Parathyroid adenoma (tissue), 2 donors: Measurements from ENCODE around the gene CDKN1A.

ENCODE experiments used
- H2AFZ ChIP-seq: fragments of 300-600 bp; sonication (generic); one replicate; pipeline ENCODE4 v1.7.0; 2017; ENCODE audit warnings: antibody characterized with exemption, mild to moderate bottlenecking
- H3K27ac ChIP-seq: fragments of 300-600 bp; sonication (generic); one replicate; pipeline ENCODE4 v1.7.0; 2017
- H3K27me3 ChIP-seq: fragments of 300-600 bp; sonication (generic); one replicate; pipeline ENCODE4 v1.7.0; 2017; ENCODE audit warnings: low read length; ENCODE audit not compliant: control insufficient read depth, insufficient read depth
- H3K36me3 ChIP-seq: fragments of 300-600 bp; sonication (generic); one replicate; pipeline ENCODE4 v1.7.0; 2017; ENCODE audit warnings: low read length; ENCODE audit not compliant: control insufficient read depth, insufficient read depth
- H3K4me1 ChIP-seq: fragments of 300-600 bp; sonication (generic); one replicate; pipeline ENCODE4 v1.7.0; 2017; ENCODE audit warnings: control low read depth
- H3K4me2 ChIP-seq: fragments of 300-600 bp; sonication (generic); one replicate; pipeline ENCODE4 v1.7.0; 2017; ENCODE audit warnings: low read length
- H3K4me3 ChIP-seq: fragments of 300-600 bp; sonication (generic); one replicate; pipeline ENCODE4 v1.7.0; 2017; ENCODE audit warnings: low read depth, low read length
- H3K79me2 ChIP-seq: fragments of 300-600 bp; sonication (generic); one replicate; pipeline ENCODE4 v1.7.0; 2017; ENCODE audit warnings: control low read depth
- H3K9ac ChIP-seq: fragments of 300-600 bp; sonication (generic); one replicate; pipeline ENCODE4 v1.7.0; 2017; ENCODE audit warnings: mild to moderate bottlenecking
- H3K9me3 ChIP-seq: fragments of 300-600 bp; sonication (generic); one replicate; pipeline ENCODE4 v1.7.0; 2017; ENCODE audit warnings: low read length; ENCODE audit not compliant: control insufficient read depth
- TF ChIP-seq, protein P1 (sequence below): fragments of 300-600 bp; sonication (generic); IDR thresholded peaks from one replicate; pipeline ENCODE4 v1.7.0; 2017; ENCODE audit warnings: antibody characterized with exemption, mild to moderate bottlenecking
- donor health status: primary hyperparathyroidism.

Gene CDKN1A

DNA sequence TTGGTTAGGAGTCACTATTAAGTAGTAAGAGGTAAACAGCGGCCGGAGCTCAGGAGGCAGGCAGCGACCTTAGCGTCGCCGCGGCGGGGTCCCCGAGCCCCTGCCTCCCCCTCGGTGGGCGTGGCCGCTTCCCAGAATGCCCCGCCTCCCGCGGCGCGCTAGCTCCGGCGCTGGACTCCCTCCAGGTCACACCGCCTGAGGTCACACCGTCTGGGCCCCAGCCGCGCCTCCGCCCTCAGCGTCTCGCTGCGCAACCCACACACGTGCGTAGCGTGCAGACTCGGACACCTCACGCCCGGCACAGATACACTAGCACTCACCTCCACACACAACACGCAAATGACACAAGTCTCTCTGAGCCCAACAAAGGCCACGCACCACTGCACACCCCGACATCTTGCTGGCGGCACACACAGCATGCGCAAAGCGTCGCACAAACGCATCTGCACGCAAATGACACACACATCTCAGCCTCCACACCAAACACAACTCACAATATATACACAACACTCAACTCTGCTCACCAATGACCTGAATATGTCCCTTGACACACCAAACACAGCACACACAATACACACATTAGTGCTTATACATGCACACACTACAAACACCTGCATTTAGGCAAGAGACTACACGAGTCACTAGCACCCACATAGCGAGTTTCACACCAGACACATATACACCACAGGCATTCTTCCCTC, 17.6 kb upstream of the CDKN1A start:
- TF ChIP-seq, protein P1, sequence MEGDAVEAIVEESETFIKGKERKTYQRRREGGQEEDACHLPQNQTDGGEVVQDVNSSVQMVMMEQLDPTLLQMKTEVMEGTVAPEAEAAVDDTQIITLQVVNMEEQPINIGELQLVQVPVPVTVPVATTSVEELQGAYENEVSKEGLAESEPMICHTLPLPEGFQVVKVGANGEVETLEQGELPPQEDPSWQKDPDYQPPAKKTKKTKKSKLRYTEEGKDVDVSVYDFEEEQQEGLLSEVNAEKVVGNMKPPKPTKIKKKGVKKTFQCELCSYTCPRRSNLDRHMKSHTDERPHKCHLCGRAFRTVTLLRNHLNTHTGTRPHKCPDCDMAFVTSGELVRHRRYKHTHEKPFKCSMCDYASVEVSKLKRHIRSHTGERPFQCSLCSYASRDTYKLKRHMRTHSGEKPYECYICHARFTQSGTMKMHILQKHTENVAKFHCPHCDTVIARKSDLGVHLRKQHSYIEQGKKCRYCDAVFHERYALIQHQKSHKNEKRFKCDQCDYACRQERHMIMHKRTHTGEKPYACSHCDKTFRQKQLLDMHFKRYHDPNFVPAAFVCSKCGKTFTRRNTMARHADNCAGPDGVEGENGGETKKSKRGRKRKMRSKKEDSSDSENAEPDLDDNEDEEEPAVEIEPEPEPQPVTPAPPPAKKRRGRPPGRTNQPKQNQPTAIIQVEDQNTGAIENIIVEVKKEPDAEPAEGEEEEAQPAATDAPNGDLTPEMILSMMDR = no peak
- Histone ChIP-seq H3K9ac (no peak overlapping the region), H3K27ac (no peak overlapping the region), H3K4me1 (peaks cover 5% of the 10 kb centered on the region), H3K4me3 (no peak overlapping the region), H3K9me3 (no peaks in the 10 kb centered on the region), H3K4me2 (no peak overlapping the region), H2AFZ (peak overlapping the region; percentile 56), H3K36me3 (no peaks in the 10 kb centered on the region), H3K27me3 (no peaks in the 10 kb centered on the region), H3K79me2 (no peaks in the 10 kb centered on the region)

DNA sequence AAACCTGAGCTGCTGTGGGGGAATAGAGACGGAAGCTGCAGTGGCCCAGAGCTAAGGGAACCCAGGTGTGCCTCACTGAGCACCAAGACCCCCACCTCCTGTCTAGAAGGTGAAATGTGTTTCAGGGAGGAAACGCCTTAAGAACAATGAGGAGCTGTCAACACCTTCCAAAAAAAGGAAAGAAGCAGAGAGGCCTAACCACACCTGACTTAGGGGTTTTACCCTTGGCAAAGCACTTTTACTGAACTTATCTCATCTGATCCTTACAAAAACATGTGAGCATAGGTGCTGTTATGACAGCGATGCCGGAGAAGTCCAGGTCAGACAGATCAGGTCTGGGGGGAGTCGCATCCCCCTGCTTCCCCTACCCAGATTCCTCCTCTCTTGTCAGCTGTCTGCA, 16.1 kb upstream of the CDKN1A start:
- Histone ChIP-seq H3K36me3 (no peaks in the 10 kb centered on the region), H2AFZ (no peak overlapping the region), H3K4me1 (peaks cover 16% of the 10 kb centered on the region), H3K27me3 (no peaks in the 10 kb centered on the region), H3K9ac (no peak overlapping the region), H3K4me3 (no peak overlapping the region), H3K79me2 (no peaks in the 10 kb centered on the region), H3K9me3 (no peaks in the 10 kb centered on the region), H3K4me2 (no peak overlapping the region), H3K27ac (no peak overlapping the region)
- TF ChIP-seq, protein P1 = no peak

DNA sequence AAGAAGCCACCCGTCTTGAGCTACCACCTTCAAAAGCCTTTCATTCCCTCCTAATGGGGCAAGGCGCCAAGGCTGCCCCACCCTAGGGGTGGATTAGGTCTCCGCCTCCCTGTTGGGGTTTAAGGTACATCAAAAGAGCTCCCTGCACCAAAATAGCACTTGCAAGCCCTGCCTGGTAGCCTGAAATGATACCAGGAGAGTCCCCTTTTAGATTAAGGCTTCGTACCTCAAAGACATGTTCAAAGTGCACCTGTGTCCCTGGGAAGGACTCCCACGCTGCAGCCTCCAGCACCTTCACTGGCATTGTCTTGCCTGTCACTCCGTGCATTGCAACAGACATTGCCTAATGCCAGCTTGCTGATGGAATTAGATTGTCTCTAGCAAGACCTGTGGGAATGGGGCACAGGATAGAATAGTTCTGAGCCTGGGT, 15.7 kb upstream of the CDKN1A start:
- H3K27ac ChIP-seq = no peak overlapping the region
- no peak overlapping the region for H2AFZ ChIP-seq
- H3K27me3 ChIP-seq = no peaks in the 10 kb centered on the region
- peaks cover 17% of the 10 kb centered on the region for H3K4me1 ChIP-seq
- H3K4me2 ChIP-seq = no peak overlapping the region
- TF ChIP-seq, protein P1 = no peak
- no peaks in the 10 kb centered on the region for H3K9me3 ChIP-seq
- H3K9ac ChIP-seq = no peak overlapping the region
- H3K79me2 ChIP-seq = no peaks in the 10 kb centered on the region
- H3K36me3 ChIP-seq = no peaks in the 10 kb centered on the region
- H3K4me3 ChIP-seq = no peak overlapping the region

- Histone ChIP-seq H3K9me3 (no peaks in the 10 kb centered on the region), H3K9ac (no peak overlapping the region), H3K27me3 (no peaks in the 10 kb centered on the region), H2AFZ (no peak overlapping the region), H3K79me2 (no peaks in the 10 kb centered on the region), H3K4me1 (peaks cover 17% of the 10 kb centered on the region), H3K4me2 (no peak overlapping the region), H3K4me3 (no peak overlapping the region), H3K36me3 (no peaks in the 10 kb centered on the region), H3K27ac (no peak overlapping the region)
- TF ChIP-seq, protein P1 = no peak
Measured at GRCh38 chr6:36663504-36664446, 14.7 kb upstream of the CDKN1A start.
